LoVo (cell line): Measurements from ENCODE around the gene MPHOSPH10.
"Not testable (repeated sequence)": the region's sequence is repeated elsewhere in the genome, so short reads cannot be mapped to it uniquely, and the experiment has no call there.

Experiments
- DNase-seq: peaks from one replicate; pipeline ENCODE4 v3.0.0-alpha.2; 2016; ENCODE audit warnings: low spot score

Gene MPHOSPH10

GRCh38 chr2:71122387-71123298 lies 7.8 kb upstream of the MPHOSPH10 start:
- DNase-seq: no peak

- DNase-seq: no peak
Measured at GRCh38 chr2:71125506-71126294, 4.7 kb upstream of the MPHOSPH10 start.

- no peak for DNase-seq
Measured at GRCh38 chr2:71126957-71127356, 3.5 kb upstream of the MPHOSPH10 start.

- DNase-seq: no peak
Measured at GRCh38 chr2:71129114-71129901, 1.1 kb upstream of the MPHOSPH10 start.

- peak; percentile 66 for DNase-seq
Measured at GRCh38 chr2:71129902-71130151, 607 bp upstream of the MPHOSPH10 start.

- peak; percentile 26 for DNase-seq
Measured at GRCh38 chr2:71130905-71131244, 441 bp downstream of the MPHOSPH10 start.

- DNase-seq: not testable (repeated sequence)
Measured at GRCh38 chr2:71131387-71132166, 1.1 kb downstream of the MPHOSPH10 start.

GRCh38 chr2:71133603-71134002 lies 3.2 kb downstream of the MPHOSPH10 start:
- no peak for DNase-seq

GRCh38 chr2:71136174-71136573 lies 5.7 kb downstream of the MPHOSPH10 start:
- no peak for DNase-seq

GRCh38 chr2:71143782-71144181 lies 13.3 kb downstream of the MPHOSPH10 start:
- DNase-seq: no peak

GRCh38 chr2:71148506-71149063 lies 18.2 kb downstream of the MPHOSPH10 start:
- no peak for DNase-seq

GRCh38 chr2:71150082-71150816 lies 19.8 kb downstream of the MPHOSPH10 start:
- DNase-seq: no peak

- DNase-seq: no peak
Measured at GRCh38 chr2:71151620-71152019, 21.2 kb downstream of the MPHOSPH10 start.

- DNase-seq: no peak
Measured at GRCh38 chr2:71153585-71154224, 23.3 kb downstream of the MPHOSPH10 start.

GRCh38 chr2:71154279-71154678 lies 23.8 kb downstream of the MPHOSPH10 start:
- DNase-seq: no peak

- no peak for DNase-seq
Measured at GRCh38 chr2:71154798-71155197, 24.4 kb downstream of the MPHOSPH10 start.

- no peak for DNase-seq
Measured at GRCh38 chr2:71155846-71156245, 25.4 kb downstream of the MPHOSPH10 start.

- no peak for DNase-seq
Measured at GRCh38 chr2:71156573-71156972, 26.1 kb downstream of the MPHOSPH10 start.

GRCh38 chr2:71157124-71157793 lies 26.8 kb downstream of the MPHOSPH10 start:
- DNase-seq: no peak

GRCh38 chr2:71166812-71167211 lies 36.4 kb downstream of the MPHOSPH10 start:
- no peak for DNase-seq
